Prostate gland (tissue), 2 donors: ENCODE measurements around the gene RINL. TPM values are rescaled to one million over a fixed set of nuclear protein-coding genes. Genes with fewer than 3 reads are reported as not detected.

Source experiments
- DNase-seq: peaks from one replicate; pipeline ENCODE4 v3.0.0-alpha.2; 2019; ENCODE audit warnings: low spot score
- H3K27ac ChIP-seq, 2 donors: fragments of 200-600 bp; sonication (generic); 2 replicates each; pipeline ENCODE4 v1.5.1; 2017 to 2019
- H3K27me3 ChIP-seq: fragments of 200-600 bp; sonication (generic); replicated peaks from 2 replicates; pipeline ENCODE4 v1.5.1; 2019; ENCODE audit not compliant: insufficient read depth
- H3K36me3 ChIP-seq, 2 donors: fragments of 200-600 bp; sonication (generic); 1 replicate in 1 of 2; 2 replicates in 1 of 2; pipeline versions ENCODE4 v1.5.1 to v1.8.1; 2017 to 2019
- H3K4me1 ChIP-seq: fragments of 200-600 bp; sonication (generic); replicated peaks from 2 replicates; pipeline ENCODE4 v1.5.1; 2019
- H3K4me3 ChIP-seq, 2 donors: fragments of 200-600 bp; sonication (generic); 2 replicates each; pipeline ENCODE4 v1.5.1; 2017 to 2019
- H3K9me3 ChIP-seq: fragments of 200-600 bp; sonication (generic); 2 replicates; pipeline ENCODE4 v1.5.1; 2017
- POLR2A ChIP-seq: fragments of 450-650 bp; IDR thresholded peaks from one replicate; pipeline ENCODE4 v1.6.1; 2016; ENCODE audit warnings: antibody characterized with exemption, mild to moderate bottlenecking
- POLR2AphosphoS5 ChIP-seq: sonication (generic); formaldehyde crosslinking; IDR thresholded peaks from one replicate; pipeline ENCODE4 v1.6.1; 2017; ENCODE audit warnings: antibody characterized with exemption
- WGBS: methylation state at CpG from one replicate; pipeline ENCODE4 v1.1.5; 2018; 5-methylcytosine and 5-hydroxymethylcytosine counted together
- intact Hi-C: fragments of 100-400 bp; cut with DNase I; formaldehyde crosslinking; loops from one replicate; pipeline ENCODE4 v1.14.2; 2022
- total RNA-seq, 2 donors: library from RNA; depleted of rRNA; stranded (reverse); fragments of >200 nt; gene quantifications; one replicate each; pipeline ENCODE4 v1.1.0, GENCODE V29; 2016
- TF ChIP-seq, protein P1 (sequence below), 4 experiments: fragments of 200-600 bp in 2 of 4; fragments of 450-650 bp in 2 of 4; sonication (generic) in 2 of 4; IDR thresholded peaks; 1 replicate in 3 of 4; 2 replicates in 1 of 4; pipeline ENCODE4 v1.5.1; 2016 to 2019; ENCODE audit warnings: antibody characterized with exemption in 4 of 4, mild to moderate bottlenecking in 2 of 4, moderate library complexity in 2 of 4

Gene RINL
- total RNA-seq, 2 donors from 2014 or later = 3.1 to 10.2 TPM

DNA sequence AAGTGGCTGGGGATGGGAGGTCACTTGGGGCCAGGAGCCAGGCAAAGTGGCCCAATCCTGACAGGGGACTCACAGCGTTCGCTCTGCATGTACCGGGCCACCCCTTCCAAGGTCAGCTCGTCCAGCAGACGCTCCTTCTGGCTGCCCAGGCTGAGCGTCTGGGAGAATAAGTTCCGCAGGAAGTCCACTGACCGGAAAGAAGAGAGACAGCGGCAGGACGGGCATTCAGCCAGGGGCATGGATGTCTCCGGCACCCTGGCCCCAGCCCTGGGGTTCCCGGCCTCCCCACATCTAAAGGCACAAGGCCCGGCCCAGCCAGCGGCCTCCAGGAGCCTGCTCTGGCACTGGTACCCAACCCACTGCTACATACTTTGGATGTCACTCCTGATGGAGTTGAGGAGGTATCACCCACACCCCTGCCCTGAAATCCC is 15.3 kb upstream of the RINL start:
- Histone ChIP-seq H3K9me3 (no peaks in the 10 kb centered on the region), H3K36me3 (peaks cover 5 to 9% of the 10 kb centered on the region in 2 donors), H3K27ac (no peak overlapping the region), H3K27me3 (no peaks in the 10 kb centered on the region), H3K4me1 (no peaks in the 10 kb centered on the region), H3K4me3 (no peak overlapping the region)
- 88% methylated on average over 14 of the region's 14 CpGs for WGBS
- intact Hi-C loops = no loop called here
- DNase-seq = no peak
- TF ChIP-seq, protein P1, sequence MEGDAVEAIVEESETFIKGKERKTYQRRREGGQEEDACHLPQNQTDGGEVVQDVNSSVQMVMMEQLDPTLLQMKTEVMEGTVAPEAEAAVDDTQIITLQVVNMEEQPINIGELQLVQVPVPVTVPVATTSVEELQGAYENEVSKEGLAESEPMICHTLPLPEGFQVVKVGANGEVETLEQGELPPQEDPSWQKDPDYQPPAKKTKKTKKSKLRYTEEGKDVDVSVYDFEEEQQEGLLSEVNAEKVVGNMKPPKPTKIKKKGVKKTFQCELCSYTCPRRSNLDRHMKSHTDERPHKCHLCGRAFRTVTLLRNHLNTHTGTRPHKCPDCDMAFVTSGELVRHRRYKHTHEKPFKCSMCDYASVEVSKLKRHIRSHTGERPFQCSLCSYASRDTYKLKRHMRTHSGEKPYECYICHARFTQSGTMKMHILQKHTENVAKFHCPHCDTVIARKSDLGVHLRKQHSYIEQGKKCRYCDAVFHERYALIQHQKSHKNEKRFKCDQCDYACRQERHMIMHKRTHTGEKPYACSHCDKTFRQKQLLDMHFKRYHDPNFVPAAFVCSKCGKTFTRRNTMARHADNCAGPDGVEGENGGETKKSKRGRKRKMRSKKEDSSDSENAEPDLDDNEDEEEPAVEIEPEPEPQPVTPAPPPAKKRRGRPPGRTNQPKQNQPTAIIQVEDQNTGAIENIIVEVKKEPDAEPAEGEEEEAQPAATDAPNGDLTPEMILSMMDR (IDR thresholded peaks at IDR 0.05) = no peak
- TF ChIP-seq POLR2AphosphoS5 = no peak
- TF ChIP-seq POLR2A = no peak

DNA sequence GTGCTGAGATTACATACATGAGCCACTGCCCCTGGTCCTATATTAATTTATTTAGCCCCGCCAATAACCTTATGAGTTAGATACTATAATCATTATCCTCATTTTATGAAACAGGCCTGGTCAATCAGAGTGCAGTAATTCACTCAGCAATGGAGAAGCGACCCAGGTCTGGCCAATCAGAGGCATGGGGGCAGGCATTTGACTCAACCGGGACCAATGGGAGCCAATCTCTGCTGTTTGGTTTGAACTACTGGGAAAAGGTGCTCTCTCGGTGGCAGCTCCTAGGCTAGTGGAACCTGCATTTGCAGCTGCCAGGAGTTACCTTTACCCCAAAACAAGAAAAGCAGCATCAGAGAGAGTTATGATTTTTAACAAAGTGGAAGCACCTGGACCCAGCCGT is 14.8 kb upstream of the RINL start:
- intact Hi-C loops = no loop called here
- no peak for DNase-seq
- Histone ChIP-seq H3K9me3 (no peaks in the 10 kb centered on the region), H3K36me3 (peaks cover 5 to 9% of the 10 kb centered on the region in 2 donors), H3K27me3 (no peaks in the 10 kb centered on the region), H3K4me3 (no peak overlapping the region), H3K4me1 (no peaks in the 10 kb centered on the region), H3K27ac (no peak overlapping the region)
- WGBS = 73% methylated on average over 5 of the region's 5 CpGs
- TF ChIP-seq, protein P1 (IDR thresholded peaks at IDR 0.05) = no peak
- no peak for TF ChIP-seq POLR2AphosphoS5
- no peak for TF ChIP-seq POLR2A

DNA sequence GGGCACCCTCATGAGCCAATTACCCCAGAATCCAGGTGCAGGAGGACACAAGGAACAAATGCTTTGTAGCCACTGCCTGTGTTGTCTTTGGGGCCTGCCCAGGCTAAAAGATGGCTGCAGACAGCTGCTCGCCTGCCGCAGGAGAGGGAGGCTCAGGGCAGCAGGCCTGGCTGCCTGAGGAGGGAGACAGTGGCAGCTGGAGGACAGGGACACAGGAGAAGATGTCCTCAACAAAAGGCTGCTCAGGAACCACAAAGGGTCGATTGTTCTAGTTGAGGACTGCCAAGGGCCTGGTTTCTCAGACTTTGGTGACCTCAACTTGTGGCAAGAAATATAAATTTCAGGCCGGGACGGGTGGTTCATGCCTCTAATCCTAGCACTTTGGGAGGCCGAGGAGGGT is 13.7 kb upstream of the RINL start:
- no peaks in the 10 kb centered on the region for H3K9me3 ChIP-seq
- DNase-seq = no peak
- H3K4me1 ChIP-seq = no peaks in the 10 kb centered on the region
- H3K27me3 ChIP-seq = no peaks in the 10 kb centered on the region
- WGBS = 85% methylated on average over 6 of the region's 6 CpGs
- no peak overlapping the region for H3K27ac ChIP-seq
- intact Hi-C loops = no loop called here
- no peak overlapping the region for H3K4me3 ChIP-seq
- TF ChIP-seq, protein P1 (IDR thresholded peaks at IDR 0.05) = no peak
- TF ChIP-seq POLR2A (no peak), POLR2AphosphoS5 (no peak)
- H3K36me3 ChIP-seq = peaks cover 5 to 9% of the 10 kb centered on the region in 2 donors

DNA sequence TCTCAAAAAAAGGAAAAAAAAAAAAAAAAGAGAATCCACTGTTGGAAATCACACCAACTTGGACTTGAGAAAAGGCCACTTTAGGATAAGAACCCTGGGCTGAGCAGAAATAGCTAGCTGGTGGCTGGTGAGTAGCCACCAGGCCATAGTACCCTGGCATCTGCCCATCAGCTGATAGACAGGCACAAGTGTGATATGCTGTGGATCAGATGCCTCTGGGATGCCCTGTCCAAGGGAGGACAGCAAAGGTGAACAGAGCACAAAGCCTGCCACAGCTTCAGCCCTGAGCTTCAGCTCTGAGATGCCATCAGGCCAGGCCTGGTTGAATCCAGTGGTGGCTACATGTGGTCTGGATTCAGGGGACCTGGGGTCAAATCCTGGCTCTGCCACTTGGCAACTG is 12.6 kb upstream of the RINL start:
- intact Hi-C loops = no loop called here
- Histone ChIP-seq H3K36me3 (peaks cover 5 to 9% of the 10 kb centered on the region in 2 donors), H3K9me3 (no peaks in the 10 kb centered on the region), H3K27ac (no peak overlapping the region), H3K4me1 (no peaks in the 10 kb centered on the region), H3K27me3 (no peaks in the 10 kb centered on the region), H3K4me3 (no peak overlapping the region)
- TF ChIP-seq POLR2A = no peak
- TF ChIP-seq, protein P1 (IDR thresholded peaks at IDR 0.05) = no peak
- TF ChIP-seq POLR2AphosphoS5 = no peak
- DNase-seq = no peak

DNA sequence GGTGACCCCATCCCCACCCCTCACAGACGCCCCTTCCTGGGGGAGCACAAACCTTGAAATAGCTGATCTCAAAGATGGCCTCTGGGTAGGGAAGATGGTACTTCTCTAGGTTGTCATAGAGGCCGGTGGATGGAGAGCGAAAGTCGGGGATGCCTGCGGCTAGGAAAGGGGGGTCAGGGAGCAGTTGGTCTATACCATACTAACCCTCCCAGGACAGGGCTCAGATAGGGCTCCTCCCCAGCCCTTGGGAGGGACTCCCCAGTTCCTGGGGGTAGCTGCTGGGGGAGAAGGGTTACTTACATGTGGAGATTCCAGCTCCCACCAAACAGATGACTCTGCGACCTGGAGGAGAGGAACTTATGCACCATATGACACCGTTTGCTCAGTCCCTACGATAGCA is 11.7 kb upstream of the RINL start:
- Histone ChIP-seq H3K9me3 (no peaks in the 10 kb centered on the region), H3K36me3 (peaks cover 5 to 9% of the 10 kb centered on the region in 2 donors), H3K27ac (no peak overlapping the region), H3K4me1 (no peaks in the 10 kb centered on the region), H3K27me3 (no peaks in the 10 kb centered on the region), H3K4me3 (no peak overlapping the region)
- TF ChIP-seq POLR2A (no peak), POLR2AphosphoS5 (no peak)
- TF ChIP-seq, protein P1 (IDR thresholded peaks at IDR 0.05) = no peak
- intact Hi-C loops = loop anchor here (5.0 kb wide), 1 partner anchor 488 kb away; the partner anchor contains the start of gene FAM98C
- DNase-seq = no peak
- 92% methylated on average over 8 of the region's 8 CpGs for WGBS
